Activated naive CD4-positive, alpha-beta T cell treated with anti-CD3 and anti-CD28 coated beads, Interleukin-2, amount 10 ng/mL, durations not matched to agents 7 days and 5 days (primary cell): Measurements from ENCODE around the gene COL23A1.

Source experiments
- CTCF ChIA-PET: fragments of 350-600 bp; sonication (Branson Sonifier 250); formaldehyde crosslinking; loops from one replicate; lab custom pipeline; 2021; ENCODE audit warnings: antibody characterized with exemption; lab: Charles Lee
- DNase-seq: peaks from one replicate; pipeline ENCODE4 v3.0.0-alpha.2; 2020
- H3K27ac Mint-ChIP-seq: one replicate; pipeline ENCODE4 v1.8.0; 2021; ENCODE audit warnings: mild to moderate bottlenecking, moderate library complexity, mixed read lengths
- H3K27me3 Mint-ChIP-seq: one replicate; pipeline ENCODE4 v1.8.0; 2021; ENCODE audit warnings: mild to moderate bottlenecking, mixed read lengths
- H3K36me3 Mint-ChIP-seq: one replicate; pipeline ENCODE4 v1.8.0; 2021; ENCODE audit warnings: mixed read lengths
- H3K4me1 Mint-ChIP-seq: one replicate; pipeline ENCODE4 v1.8.0; 2021; ENCODE audit warnings: mixed read lengths
- H3K4me3 Mint-ChIP-seq: one replicate; pipeline ENCODE4 v1.8.0; 2021; ENCODE audit warnings: mild to moderate bottlenecking, moderate library complexity, mixed read lengths
- H3K9me3 Mint-ChIP-seq: one replicate; pipeline ENCODE4 v1.8.0; 2021; ENCODE audit warnings: mixed read lengths

COL23A1 gene

GRCh38 chr5:178430186-178431062 is 159.8 kb downstream of the COL23A1 start:
- DNase-seq = no peak
- no peak overlapping the region for H3K27ac Mint-ChIP-seq
- H3K4me1 Mint-ChIP-seq = no peaks in the 10 kb centered on the region
- H3K9me3 Mint-ChIP-seq = no peaks in the 10 kb centered on the region
- no peak overlapping the region for H3K4me3 Mint-ChIP-seq
- H3K27me3 Mint-ChIP-seq = peaks cover 4% of the 10 kb centered on the region
- CTCF ChIA-PET = no interaction called here
- H3K36me3 Mint-ChIP-seq = no peaks in the 10 kb centered on the region

- no peak overlapping the region for H3K4me3 Mint-ChIP-seq
- no peak overlapping the region for H3K27ac Mint-ChIP-seq
- H3K4me1 Mint-ChIP-seq = no peaks in the 10 kb centered on the region
- no peak for DNase-seq
- H3K36me3 Mint-ChIP-seq = no peaks in the 10 kb centered on the region
- CTCF ChIA-PET = no interaction called here
- no peaks in the 10 kb centered on the region for H3K9me3 Mint-ChIP-seq
- H3K27me3 Mint-ChIP-seq = peaks cover 4% of the 10 kb centered on the region
These were observed 160.6 kb downstream of the COL23A1 start for GRCh38 chr5:178429491-178430185.

GRCh38 chr5:178429156-178429468 is 161.1 kb downstream of the COL23A1 start:
- no peak overlapping the region for H3K4me3 Mint-ChIP-seq
- H3K9me3 Mint-ChIP-seq = no peaks in the 10 kb centered on the region
- H3K27ac Mint-ChIP-seq = no peak overlapping the region
- peaks cover 4% of the 10 kb centered on the region for H3K27me3 Mint-ChIP-seq
- H3K4me1 Mint-ChIP-seq = no peaks in the 10 kb centered on the region
- DNase-seq = no peak
- CTCF ChIA-PET = no interaction called here
- H3K36me3 Mint-ChIP-seq = no peaks in the 10 kb centered on the region

DNA sequence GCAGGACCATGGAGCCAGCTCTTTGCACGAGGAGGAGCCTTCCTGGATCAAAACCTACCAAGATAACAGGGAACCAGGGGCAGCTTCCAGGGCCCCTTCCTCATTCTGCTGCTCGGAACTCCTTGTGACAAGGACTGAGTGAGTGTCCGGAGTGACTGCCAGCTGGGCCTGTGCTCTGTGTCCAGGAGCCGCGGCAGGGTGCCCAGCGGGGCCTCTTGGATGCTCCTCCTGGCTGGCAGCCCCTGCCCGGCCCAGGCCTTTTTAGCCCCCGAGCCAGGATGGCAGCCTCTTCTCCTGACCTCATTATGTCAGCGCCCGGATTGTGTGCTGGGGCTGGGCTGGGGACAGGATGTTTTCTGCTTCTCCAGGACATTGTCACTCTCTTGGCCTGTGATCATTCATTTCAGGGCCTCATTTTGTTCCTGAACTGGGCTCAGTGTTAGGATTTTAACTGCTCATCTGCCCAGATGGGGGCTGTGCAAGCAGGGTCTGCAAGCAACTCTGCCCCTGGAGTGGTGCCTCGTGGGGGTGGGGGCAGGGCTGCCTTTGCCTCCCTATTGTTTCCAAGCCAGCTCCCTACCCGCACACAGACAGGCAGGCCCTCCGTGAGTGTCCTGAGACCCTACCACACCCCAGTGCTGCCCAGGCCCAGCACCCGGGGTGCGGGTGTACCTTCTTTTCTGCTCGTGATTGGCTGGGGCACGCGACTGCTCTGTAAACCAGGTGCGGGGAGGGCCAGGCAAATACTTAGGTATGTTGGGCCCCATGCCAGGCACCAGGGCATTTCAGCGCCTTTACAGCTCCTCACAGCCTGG is 161.6 kb downstream of the COL23A1 start:
- Mint-ChIP-seq H3K4me1 (no peaks in the 10 kb centered on the region), H3K27me3 (peaks cover 4% of the 10 kb centered on the region), H3K4me3 (no peak overlapping the region), H3K27ac (no peak overlapping the region), H3K9me3 (no peaks in the 10 kb centered on the region), H3K36me3 (no peaks in the 10 kb centered on the region)
- CTCF ChIA-PET = interaction anchor here (0.6 kb wide), 1 partner anchor 281 kb away, joined by 3 read pairs; no protein-coding TSS in a partner anchor
- DNase-seq = no peak

DNA sequence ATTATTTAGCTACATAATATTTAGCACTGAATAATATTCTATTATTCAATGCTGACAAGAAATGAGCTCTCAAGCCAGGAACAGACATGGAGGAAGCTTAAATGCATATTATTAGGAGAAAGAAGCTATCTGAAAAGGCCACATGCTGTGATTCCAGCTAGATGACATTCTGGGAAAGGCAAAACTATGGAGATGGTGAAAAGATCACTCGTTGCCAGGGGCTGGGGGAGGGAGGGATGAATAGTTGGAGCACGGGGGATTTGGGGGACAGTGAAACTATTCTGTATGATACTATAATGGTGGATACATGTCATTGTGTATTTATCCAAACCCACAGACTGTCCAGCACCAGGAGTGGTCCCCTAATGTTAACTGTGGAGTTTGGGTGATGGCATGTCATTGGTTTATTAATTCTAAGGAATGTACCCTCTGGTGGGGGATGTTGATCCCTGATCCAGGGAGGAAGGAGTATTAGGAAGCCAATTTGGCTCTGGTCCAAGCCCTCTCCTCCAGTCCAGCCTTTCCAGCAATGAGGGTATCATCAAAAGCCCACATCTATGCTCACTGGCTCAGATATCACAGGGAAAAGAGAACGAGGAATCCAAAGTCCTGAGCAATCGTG is 162.5 kb downstream of the COL23A1 start:
- CTCF ChIA-PET = no interaction called here
- H3K27me3 Mint-ChIP-seq = peaks cover 4% of the 10 kb centered on the region
- DNase-seq = no peak
- no peak overlapping the region for H3K27ac Mint-ChIP-seq
- H3K4me3 Mint-ChIP-seq = no peak overlapping the region
- no peaks in the 10 kb centered on the region for H3K4me1 Mint-ChIP-seq
- no peaks in the 10 kb centered on the region for H3K9me3 Mint-ChIP-seq
- no peaks in the 10 kb centered on the region for H3K36me3 Mint-ChIP-seq

DNA sequence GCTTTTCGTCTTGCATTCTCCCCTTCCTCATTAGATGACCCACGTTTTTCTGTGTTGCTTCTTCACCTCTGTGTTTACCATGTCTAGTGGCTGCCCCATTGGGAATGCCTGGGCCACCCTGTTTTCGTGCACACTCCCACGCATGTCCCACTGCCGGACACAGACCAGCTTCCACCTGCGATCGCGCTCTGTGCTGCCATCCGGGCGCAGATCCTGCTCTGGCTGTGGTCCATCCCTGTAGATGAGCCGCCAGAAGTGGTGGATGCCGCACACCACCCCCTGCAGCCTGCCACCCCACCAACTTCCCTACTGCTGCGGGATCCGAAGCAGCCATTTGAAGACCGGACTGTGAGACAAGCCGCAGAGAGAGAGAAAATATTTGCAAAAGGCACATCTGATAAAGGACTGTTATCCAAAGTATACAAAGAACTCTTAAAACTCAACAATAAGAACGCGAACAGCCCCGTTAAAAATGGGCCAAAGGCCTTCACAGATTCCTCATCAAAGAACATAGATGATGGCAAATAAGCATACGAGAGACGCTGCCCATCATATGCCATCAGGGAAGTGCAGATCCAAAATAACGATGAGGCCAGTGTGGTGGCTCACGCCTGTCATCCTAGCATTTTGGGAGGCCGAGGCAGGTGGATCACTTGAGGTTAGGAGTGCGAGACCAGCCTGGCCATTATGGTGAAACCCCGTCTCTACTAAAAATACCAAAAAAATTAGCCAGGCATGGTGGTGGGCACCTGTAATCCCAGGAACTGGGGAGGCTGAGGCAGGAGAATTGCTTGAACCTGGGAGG is 163.7 kb downstream of the COL23A1 start:
- no peaks in the 10 kb centered on the region for H3K9me3 Mint-ChIP-seq
- DNase-seq = no peak
- H3K36me3 Mint-ChIP-seq = no peaks in the 10 kb centered on the region
- H3K27me3 Mint-ChIP-seq = peaks cover 4% of the 10 kb centered on the region
- CTCF ChIA-PET = no interaction called here
- no peaks in the 10 kb centered on the region for H3K4me1 Mint-ChIP-seq
- no peak overlapping the region for H3K27ac Mint-ChIP-seq
- H3K4me3 Mint-ChIP-seq = no peak overlapping the region

DNA sequence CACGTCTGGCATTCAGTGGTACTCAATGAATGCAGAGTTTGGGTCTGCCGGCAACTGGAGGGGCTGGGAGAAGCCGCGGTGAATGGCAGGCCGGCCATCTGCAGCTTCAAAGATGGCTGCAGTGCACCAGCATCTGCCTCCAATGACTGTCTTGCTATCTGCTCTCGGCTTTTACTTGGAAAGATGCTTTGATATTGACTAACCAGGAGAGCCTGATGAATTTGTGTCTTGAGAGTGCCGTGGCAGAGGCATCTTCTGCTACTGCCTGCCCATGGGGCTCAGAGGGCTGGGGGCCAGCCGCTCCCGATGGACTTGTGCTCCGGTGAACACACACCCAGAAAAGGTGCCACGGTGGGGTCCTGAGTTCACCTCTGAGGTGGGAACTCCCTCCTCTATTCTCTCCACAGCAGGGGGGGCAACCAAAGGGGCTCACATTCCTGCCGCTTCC is 164.5 kb downstream of the COL23A1 start:
- no peak for DNase-seq
- CTCF ChIA-PET = no interaction called here
- Mint-ChIP-seq H3K36me3 (no peaks in the 10 kb centered on the region), H3K27me3 (peaks cover 4% of the 10 kb centered on the region), H3K4me3 (no peak overlapping the region), H3K27ac (no peak overlapping the region), H3K4me1 (no peaks in the 10 kb centered on the region), H3K9me3 (no peaks in the 10 kb centered on the region)

GRCh38 chr5:178424810-178425177 is 165.4 kb downstream of the COL23A1 start:
- Mint-ChIP-seq H3K4me3 (no peak overlapping the region), H3K36me3 (no peaks in the 10 kb centered on the region)

DNA sequence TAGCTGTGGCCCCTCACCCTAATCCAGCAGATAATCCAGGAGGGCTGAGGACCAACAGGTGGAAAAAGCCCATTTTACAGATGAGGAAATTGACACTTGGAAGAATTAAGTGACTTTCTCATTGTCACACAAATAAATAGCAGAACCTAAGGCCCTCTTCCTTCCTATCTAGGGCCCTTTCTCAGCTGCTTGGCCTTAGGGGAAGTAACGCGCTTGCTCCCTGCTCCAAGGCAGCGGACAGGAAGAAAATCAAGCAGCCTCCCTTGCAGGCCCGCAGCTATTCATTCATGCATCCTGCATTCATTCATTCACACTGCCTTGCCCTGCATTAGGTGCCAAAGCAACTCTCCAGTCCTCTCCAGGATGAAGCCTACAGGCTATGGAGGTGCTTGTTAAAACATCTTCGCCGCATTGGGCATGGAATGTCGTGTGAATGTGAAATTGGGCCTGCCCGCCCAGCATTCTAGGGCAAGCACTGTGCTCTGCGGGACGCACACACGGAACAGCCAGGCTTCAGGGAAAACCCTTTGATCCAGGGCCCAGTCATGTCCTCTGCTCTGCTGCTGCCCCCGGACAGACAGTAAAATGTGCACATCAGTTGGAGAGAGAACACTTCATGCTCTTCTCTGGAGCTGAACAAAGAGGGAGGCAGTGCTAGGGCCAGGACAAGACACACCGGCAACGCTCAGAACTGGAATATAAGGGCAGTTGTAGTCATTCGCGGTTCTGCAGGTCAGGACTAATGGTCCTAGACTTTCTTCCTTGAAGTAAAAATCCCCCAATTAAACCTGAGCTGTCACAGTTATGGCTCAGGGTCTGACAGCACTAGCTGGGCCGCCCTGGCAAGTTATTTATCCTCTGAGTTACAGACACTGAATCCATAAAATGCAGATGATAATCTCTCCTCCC is 166.0 kb downstream of the COL23A1 start:
- Mint-ChIP-seq H3K9me3 (no peaks in the 10 kb centered on the region), H3K4me1 (no peaks in the 10 kb centered on the region), H3K27me3 (peaks cover 1% of the 10 kb centered on the region), H3K36me3 (no peaks in the 10 kb centered on the region), H3K4me3 (no peak overlapping the region), H3K27ac (no peak overlapping the region)
- CTCF ChIA-PET = no interaction called here
- no peak for DNase-seq

More at GRCh38 chr5:178424810-178425177, 165.4 kb downstream of the COL23A1 start:
- Mint-ChIP-seq H3K27ac (no peak overlapping the region), H3K27me3 (no peaks in the 10 kb centered on the region), H3K9me3 (no peaks in the 10 kb centered on the region), H3K4me1 (no peaks in the 10 kb centered on the region)
- CTCF ChIA-PET = no interaction called here
- no peak for DNase-seq

GRCh38 chr5:178423431-178423830 is 166.8 kb downstream of the COL23A1 start:
- H3K36me3 Mint-ChIP-seq = no peaks in the 10 kb centered on the region
- H3K4me1 Mint-ChIP-seq = no peaks in the 10 kb centered on the region
- peaks cover 6% of the 10 kb centered on the region for H3K27me3 Mint-ChIP-seq
- H3K4me3 Mint-ChIP-seq = no peak overlapping the region
- H3K9me3 Mint-ChIP-seq = no peaks in the 10 kb centered on the region
- no peak for DNase-seq
- CTCF ChIA-PET = no interaction called here
- no peak overlapping the region for H3K27ac Mint-ChIP-seq

DNA sequence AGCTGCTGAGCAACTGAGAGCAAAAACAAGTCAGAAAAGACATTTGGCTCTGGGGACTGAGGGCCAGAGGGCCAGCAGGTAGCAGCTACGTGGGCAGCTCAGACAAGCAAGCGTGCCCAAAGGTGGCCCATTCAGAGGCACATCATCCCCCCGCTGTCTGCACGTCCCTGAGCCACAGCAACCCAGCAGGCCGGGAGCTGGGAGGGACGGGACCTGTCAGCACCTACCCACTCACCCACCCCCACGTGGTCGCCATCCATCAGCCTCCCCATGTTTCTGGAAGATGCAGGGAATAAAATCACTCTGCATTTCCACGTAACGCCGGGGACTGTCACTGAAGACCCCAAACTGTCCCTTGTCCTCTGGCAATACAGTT is 167.8 kb downstream of the COL23A1 start:
- Mint-ChIP-seq H3K4me3 (no peak overlapping the region), H3K36me3 (no peaks in the 10 kb centered on the region), H3K27me3 (peaks cover 8% of the 10 kb centered on the region), H3K27ac (no peak overlapping the region), H3K4me1 (no peaks in the 10 kb centered on the region), H3K9me3 (no peaks in the 10 kb centered on the region)
- CTCF ChIA-PET = no interaction called here
- no peak for DNase-seq

DNA sequence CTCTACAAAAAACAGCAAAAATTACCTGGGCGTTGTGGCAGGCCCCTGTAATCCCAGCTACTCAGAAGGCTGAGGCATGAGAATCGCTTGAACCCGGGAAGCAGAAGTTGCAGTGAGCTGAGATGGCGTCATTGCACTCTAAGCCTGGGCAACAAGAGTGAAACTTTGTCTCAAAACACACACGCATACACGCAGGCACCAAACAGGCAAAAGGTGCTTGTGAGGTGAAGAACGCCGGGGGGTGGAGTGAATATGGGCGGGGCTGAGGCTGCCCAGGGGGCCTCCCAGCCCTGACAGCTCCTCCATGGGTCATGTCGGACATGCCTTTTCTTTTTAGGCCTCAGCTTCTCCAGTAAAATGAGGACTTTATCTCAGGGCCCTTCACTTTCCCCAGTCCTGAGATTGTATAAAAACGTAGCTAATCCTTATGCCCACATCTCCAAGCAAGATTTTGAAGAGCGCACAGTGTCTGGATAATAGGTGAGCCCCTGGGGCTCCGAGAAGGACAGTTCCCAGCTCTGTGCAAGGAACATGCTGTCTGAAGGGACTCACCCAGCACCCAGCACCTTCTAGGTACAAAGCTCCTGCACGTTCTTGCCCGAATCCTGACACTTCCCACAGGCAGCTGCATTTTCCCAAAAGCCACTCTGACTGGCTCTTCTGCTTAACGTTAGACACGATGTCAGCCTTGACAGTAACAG is 168.3 kb downstream of the COL23A1 start:
- H3K4me1 Mint-ChIP-seq = no peaks in the 10 kb centered on the region
- H3K27me3 Mint-ChIP-seq = peaks cover 13% of the 10 kb centered on the region
- H3K27ac Mint-ChIP-seq = no peak overlapping the region
- CTCF ChIA-PET = no interaction called here
- no peak for DNase-seq
- no peak overlapping the region for H3K4me3 Mint-ChIP-seq
- no peaks in the 10 kb centered on the region for H3K36me3 Mint-ChIP-seq
- no peaks in the 10 kb centered on the region for H3K9me3 Mint-ChIP-seq
